ENCODE results near the gene BCL10.

DNA sequence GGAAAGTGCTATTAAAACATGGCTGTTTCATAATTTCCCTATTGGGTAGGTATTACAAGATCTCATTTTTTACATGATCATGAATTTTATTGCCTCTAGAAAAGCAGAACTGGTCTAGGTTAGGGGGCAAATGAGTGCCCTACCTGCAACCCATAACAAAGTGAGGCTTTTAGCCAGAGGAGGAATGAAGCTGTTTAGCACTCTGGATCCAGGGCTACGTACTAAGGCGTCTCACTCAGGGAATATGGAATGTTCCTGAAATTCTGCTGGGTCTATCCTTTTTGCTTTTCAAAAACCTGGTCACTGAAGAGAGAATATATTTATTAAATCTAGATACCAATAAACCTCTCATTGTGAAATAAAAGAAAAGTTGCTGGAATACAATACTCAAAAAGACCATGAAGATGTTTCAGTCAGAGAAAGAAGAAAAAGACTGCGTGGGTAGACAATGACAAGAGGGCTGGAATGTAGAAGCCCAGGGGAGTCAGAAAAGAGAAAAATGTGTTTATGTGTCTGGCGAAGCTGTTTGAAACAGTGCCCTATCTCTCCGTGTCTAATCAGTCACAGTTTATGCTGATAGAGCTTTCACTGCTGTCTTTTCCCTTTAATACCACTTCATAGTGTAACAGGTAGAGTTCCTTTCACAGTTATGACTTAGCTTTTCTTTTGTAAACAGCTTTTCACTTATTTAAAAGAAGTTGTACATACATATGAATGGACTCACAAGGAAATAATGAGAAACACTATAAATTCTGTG, 50.6 kb downstream of the BCL10 start:
- no peak for TF ChIP-seq CTCF (IDR thresholded peaks at IDR 0.05 in 2 of 3, conservative IDR thresholded peaks at IDR 0.05 in 1 of 3; ENCODE audit: borderline replicate concordance in 1 of 3, insufficient read depth in 1 of 3, low read depth in 2 of 3, low read length in 2 of 3)
- no peak for TF ChIP-seq JUND (IDR thresholded peaks at IDR 0.05)
- no peak for TF ChIP-seq REST (IDR thresholded peaks at IDR 0.05; ENCODE audit: low read depth)
- no peak for TF ChIP-seq POLR2A (IDR thresholded peaks at IDR 0.05; ENCODE audit: borderline replicate concordance, extremely low read depth, insufficient read depth, insufficient read length)
- TF ChIP-seq EZH2phosphoT487 (IDR thresholded peaks at IDR 0.05; ENCODE audit: borderline replicate concordance) = no peak
- TF ChIP-seq RAD21 (IDR thresholded peaks at IDR 0.05; ENCODE audit: low read depth) = no peak
- TF ChIP-seq POLR2AphosphoS5 (IDR thresholded peaks at IDR 0.05; ENCODE audit: low read depth, low read length) = no peak
- TF ChIP-seq CEBPB (IDR thresholded peaks at IDR 0.05; ENCODE audit: low read depth) = no peak
- no peak for TF ChIP-seq EGR1 (IDR thresholded peaks at IDR 0.05; ENCODE audit: low read depth)
- TF ChIP-seq EZH2 (IDR thresholded peaks at IDR 0.05) = no peak

All from HCT116 (cell line).